BLaER1 (cell line): ENCODE measurements around the gene IL6.

Experiments
- H3K27ac ChIP-seq: shearing (Covaris generic); formaldehyde crosslinking; 2 replicates; pipeline ENCODE4 v1.8.1; 2022
- H3K27me3 ChIP-seq: shearing (Covaris generic); formaldehyde crosslinking; 2 replicates; pipeline ENCODE4 v1.8.1; 2022
- H3K36me3 ChIP-seq: shearing (Covaris generic); formaldehyde crosslinking; 2 replicates; pipeline ENCODE4 v1.8.1; 2022
- H3K4me1 ChIP-seq: shearing (Covaris generic); formaldehyde crosslinking; 2 replicates; pipeline ENCODE4 v1.8.1; 2022
- H3K4me2 ChIP-seq: shearing (Covaris generic); formaldehyde crosslinking; 2 replicates; pipeline ENCODE4 v1.8.1; 2022
- H3K4me3 ChIP-seq: shearing (Covaris generic); formaldehyde crosslinking; 2 replicates; pipeline ENCODE4 v1.8.1; 2022
- H3K9ac ChIP-seq: shearing (Covaris generic); formaldehyde crosslinking; 2 replicates; pipeline ENCODE4 v1.8.1; 2022
- H3K9me3 ChIP-seq: shearing (Covaris generic); formaldehyde crosslinking; 2 replicates; pipeline ENCODE4 v1.8.1; 2022
- H4K20me1 ChIP-seq: shearing (Covaris generic); formaldehyde crosslinking; 2 replicates; pipeline ENCODE4 v1.8.1; 2022
- Cebpa-rat ChIP-seq: shearing (Covaris generic); IDR thresholded peaks from 2 replicates; pipeline ENCODE4 v1.8.1; 2022

IL6 gene

DNA sequence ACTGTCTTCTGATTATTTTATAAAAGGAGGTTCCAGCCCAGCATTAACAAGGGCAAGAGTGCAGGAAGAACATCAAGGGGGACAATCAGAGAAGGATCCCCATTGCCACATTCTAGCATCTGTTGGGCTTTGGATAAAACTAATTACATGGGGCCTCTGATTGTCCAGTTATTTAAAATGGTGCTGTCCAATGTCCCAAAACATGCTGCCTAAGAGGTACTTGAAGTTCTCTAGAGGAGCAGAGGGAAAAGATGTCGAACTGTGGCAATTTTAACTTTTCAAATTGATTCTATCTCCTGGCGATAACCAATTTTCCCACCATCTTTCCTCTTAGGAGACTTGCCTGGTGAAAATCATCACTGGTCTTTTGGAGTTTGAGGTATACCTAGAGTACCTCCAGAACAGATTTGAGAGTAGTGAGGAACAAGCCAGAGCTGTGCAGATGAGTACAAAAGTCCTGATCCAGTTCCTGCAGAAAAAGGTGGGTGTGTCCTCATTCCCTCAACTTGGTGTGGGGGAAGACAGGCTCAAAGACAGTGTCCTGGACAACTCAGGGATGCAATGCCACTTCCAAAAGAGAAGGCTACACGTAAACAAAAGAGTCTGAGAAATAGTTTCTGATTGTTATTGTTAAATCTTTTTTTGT lies 2.3 kb downstream of the IL6 start:
- H3K36me3 ChIP-seq = no peaks in the 10 kb centered on the region
- H3K27me3 ChIP-seq = peaks cover 8% of the 10 kb centered on the region
- no peaks in the 10 kb centered on the region for H4K20me1 ChIP-seq
- TF ChIP-seq Cebpa-rat = no peak
- no peak overlapping the region for H3K4me3 ChIP-seq
- H3K4me2 ChIP-seq = no peak overlapping the region
- no peaks in the 10 kb centered on the region for H3K9me3 ChIP-seq
- no peak overlapping the region for H3K9ac ChIP-seq
- H3K4me1 ChIP-seq = peaks cover 29% of the 10 kb centered on the region
- no peak overlapping the region for H3K27ac ChIP-seq

- no peak overlapping the region for H3K4me3 ChIP-seq
- H3K9ac ChIP-seq = no peak overlapping the region
- no peaks in the 10 kb centered on the region for H4K20me1 ChIP-seq
- H3K27me3 ChIP-seq = peaks cover 8% of the 10 kb centered on the region
- no peak overlapping the region for H3K27ac ChIP-seq
- H3K4me1 ChIP-seq = peaks cover 29% of the 10 kb centered on the region
- no peak overlapping the region for H3K4me2 ChIP-seq
- no peak for TF ChIP-seq Cebpa-rat
- no peaks in the 10 kb centered on the region for H3K9me3 ChIP-seq
- H3K36me3 ChIP-seq = no peaks in the 10 kb centered on the region
These were observed 3.2 kb downstream of the IL6 start for GRCh38 chr7:22730066-22730710.

DNA sequence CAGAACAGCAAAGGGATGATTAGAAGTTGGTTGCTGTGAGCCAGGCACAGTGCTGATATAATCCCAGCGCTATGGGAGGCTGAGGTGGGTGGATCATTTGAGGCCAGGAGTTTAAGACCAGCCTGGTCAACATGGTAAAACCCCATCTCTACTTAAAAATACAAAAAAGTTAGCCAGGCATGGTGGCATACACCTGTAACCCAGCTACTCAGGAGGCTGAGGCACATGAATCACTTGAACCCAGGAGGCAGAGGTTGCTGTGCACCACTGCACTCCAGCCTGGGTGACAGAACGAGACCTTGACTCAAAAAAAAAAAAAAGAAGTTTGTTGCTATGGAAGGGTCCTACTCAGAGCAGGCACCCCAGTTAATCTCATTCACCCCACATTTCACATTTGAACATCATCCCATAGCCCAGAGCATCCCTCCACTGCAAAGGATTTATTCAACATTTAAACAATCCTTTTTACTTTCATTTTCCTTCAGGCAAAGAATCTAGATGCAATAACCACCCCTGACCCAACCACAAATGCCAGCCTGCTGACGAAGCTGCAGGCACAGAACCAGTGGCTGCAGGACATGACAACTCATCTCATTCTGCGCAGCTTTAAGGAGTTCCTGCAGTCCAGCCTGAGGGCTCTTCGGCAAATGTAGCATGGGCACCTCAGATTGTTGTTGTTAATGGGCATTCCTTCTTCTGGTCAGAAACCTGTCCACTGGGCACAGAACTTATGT lies 4.1 kb downstream of the IL6 start:
- Histone ChIP-seq H3K4me2 (no peak overlapping the region), H3K4me3 (no peak overlapping the region), H3K27me3 (peaks cover 8% of the 10 kb centered on the region), H4K20me1 (no peaks in the 10 kb centered on the region), H3K27ac (no peak overlapping the region), H3K4me1 (peaks cover 24% of the 10 kb centered on the region), H3K9me3 (peaks cover 2% of the 10 kb centered on the region; the same call in 1 of the 2 replicates), H3K9ac (no peak overlapping the region), H3K36me3 (no peaks in the 10 kb centered on the region)
- no peak for TF ChIP-seq Cebpa-rat

- Histone ChIP-seq H3K27me3 (peaks cover 8% of the 10 kb centered on the region), H3K36me3 (no peaks in the 10 kb centered on the region), H4K20me1 (no peaks in the 10 kb centered on the region), H3K9ac (no peak overlapping the region), H3K4me3 (no peak overlapping the region), H3K27ac (no peak overlapping the region), H3K9me3 (peaks cover 4% of the 10 kb centered on the region; the same call in 1 of the 2 replicates), H3K4me1 (peaks cover 17% of the 10 kb centered on the region), H3K4me2 (no peak overlapping the region)
- no peak for TF ChIP-seq Cebpa-rat
These were observed 4.8 kb downstream of the IL6 start for GRCh38 chr7:22731766-22732165.

GRCh38 chr7:22732556-22733126 lies 5.6 kb downstream of the IL6 start:
- Histone ChIP-seq H4K20me1 (no peaks in the 10 kb centered on the region), H3K4me1 (peaks cover 8% of the 10 kb centered on the region), H3K36me3 (no peaks in the 10 kb centered on the region), H3K9me3 (peaks cover 4% of the 10 kb centered on the region; the same call in 1 of the 2 replicates), H3K4me2 (no peak overlapping the region), H3K27ac (no peak overlapping the region), H3K4me3 (no peak overlapping the region), H3K27me3 (peaks cover 4% of the 10 kb centered on the region), H3K9ac (no peak overlapping the region)
- no peak for TF ChIP-seq Cebpa-rat

GRCh38 chr7:22733761-22734160 lies 6.8 kb downstream of the IL6 start:
- Histone ChIP-seq H3K36me3 (no peaks in the 10 kb centered on the region), H3K4me2 (no peak overlapping the region), H3K4me1 (peaks cover 6% of the 10 kb centered on the region), H3K4me3 (no peak overlapping the region), H3K9ac (no peak overlapping the region), H3K9me3 (peaks cover 4% of the 10 kb centered on the region; the same call in 1 of the 2 replicates), H3K27me3 (no peaks in the 10 kb centered on the region), H3K27ac (no peak overlapping the region), H4K20me1 (no peaks in the 10 kb centered on the region)
- no peak for TF ChIP-seq Cebpa-rat

DNA sequence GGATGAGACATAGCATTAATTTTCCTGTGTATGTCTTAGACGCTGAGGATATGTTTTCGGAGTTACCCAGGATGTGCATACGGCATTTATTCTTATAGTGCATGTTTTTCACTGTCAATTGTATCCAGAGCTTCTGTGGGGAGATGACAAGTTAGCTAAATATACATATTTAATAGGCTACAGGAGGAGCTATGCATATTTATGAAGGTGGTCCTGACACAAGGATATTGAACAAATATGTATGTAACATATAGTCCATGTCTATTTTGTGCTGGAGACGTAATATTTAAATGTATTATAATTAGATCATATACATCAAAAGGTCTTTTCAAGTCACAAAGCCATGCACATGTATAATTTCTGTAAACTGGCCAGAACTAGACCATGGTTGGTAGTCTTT lies 16.0 kb downstream of the IL6 start:
- no peaks in the 10 kb centered on the region for H3K36me3 ChIP-seq
- no peak overlapping the region for H3K4me3 ChIP-seq
- H3K27me3 ChIP-seq = no peaks in the 10 kb centered on the region
- no peak for TF ChIP-seq Cebpa-rat
- H3K4me2 ChIP-seq = no peak overlapping the region
- no peaks in the 10 kb centered on the region for H4K20me1 ChIP-seq
- no peak overlapping the region for H3K27ac ChIP-seq
- no peaks in the 10 kb centered on the region for H3K9me3 ChIP-seq
- no peaks in the 10 kb centered on the region for H3K4me1 ChIP-seq
- no peak overlapping the region for H3K9ac ChIP-seq

GRCh38 chr7:22751341-22751740 lies 24.3 kb downstream of the IL6 start:
- no peaks in the 10 kb centered on the region for H3K36me3 ChIP-seq
- no peak for TF ChIP-seq Cebpa-rat

DNA sequence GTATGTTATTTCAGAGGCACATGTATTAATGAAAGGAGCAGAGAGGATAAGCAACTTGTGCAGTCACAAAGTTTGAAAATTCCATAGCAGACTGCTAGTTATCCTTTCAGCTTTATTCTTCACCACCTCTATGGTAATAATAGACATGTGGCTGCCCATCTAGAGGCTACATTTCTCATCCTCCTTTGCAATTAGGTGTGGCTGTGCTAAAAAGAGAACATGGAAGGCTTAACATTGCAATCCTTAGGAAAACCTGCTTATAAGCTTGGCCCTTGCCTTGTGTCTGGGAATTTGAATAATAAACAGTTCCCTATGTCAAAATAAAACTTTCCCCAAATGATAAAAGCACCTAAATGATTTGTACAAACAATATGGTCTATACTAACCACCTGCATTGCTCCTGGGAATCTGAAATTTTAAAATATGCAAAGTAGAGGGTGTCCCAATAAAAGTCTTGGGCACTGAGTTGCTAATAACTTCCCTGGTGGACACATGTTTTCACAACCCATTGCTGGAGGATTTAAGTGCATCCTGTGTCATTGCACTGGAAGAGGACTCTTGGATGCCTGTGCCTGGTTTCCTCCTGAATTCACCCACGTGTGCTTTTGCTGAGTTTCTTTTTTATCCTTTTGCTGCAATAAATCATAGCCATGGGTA lies 30.5 kb downstream of the IL6 start:
- Histone ChIP-seq H3K4me1 (no peaks in the 10 kb centered on the region), H3K9ac (no peak overlapping the region), H3K4me2 (no peak overlapping the region), H3K27me3 (no peaks in the 10 kb centered on the region), H3K27ac (no peak overlapping the region), H4K20me1 (no peaks in the 10 kb centered on the region), H3K9me3 (peaks cover 9% of the 10 kb centered on the region), H3K4me3 (no peak overlapping the region), H3K36me3 (no peaks in the 10 kb centered on the region)
- no peak for TF ChIP-seq Cebpa-rat

More at GRCh38 chr7:22751341-22751740, 24.3 kb downstream of the IL6 start:
- H3K27ac ChIP-seq = no peak overlapping the region
- H3K4me2 ChIP-seq = no peak overlapping the region
- no peaks in the 10 kb centered on the region for H4K20me1 ChIP-seq
- no peaks in the 10 kb centered on the region for H3K4me1 ChIP-seq
- no peaks in the 10 kb centered on the region for H3K27me3 ChIP-seq
- H3K9me3 ChIP-seq = no peaks in the 10 kb centered on the region; the same call in none of the 2 replicates
- no peak overlapping the region for H3K9ac ChIP-seq
- H3K4me3 ChIP-seq = no peak overlapping the region
